ENCODE measurements around the gene NUDT3.
"Not testable (repeated sequence)": the region's sequence is repeated elsewhere in the genome, so short reads cannot be mapped to it uniquely, and the experiment has no call there.

The NUDT3 gene

DNA sequence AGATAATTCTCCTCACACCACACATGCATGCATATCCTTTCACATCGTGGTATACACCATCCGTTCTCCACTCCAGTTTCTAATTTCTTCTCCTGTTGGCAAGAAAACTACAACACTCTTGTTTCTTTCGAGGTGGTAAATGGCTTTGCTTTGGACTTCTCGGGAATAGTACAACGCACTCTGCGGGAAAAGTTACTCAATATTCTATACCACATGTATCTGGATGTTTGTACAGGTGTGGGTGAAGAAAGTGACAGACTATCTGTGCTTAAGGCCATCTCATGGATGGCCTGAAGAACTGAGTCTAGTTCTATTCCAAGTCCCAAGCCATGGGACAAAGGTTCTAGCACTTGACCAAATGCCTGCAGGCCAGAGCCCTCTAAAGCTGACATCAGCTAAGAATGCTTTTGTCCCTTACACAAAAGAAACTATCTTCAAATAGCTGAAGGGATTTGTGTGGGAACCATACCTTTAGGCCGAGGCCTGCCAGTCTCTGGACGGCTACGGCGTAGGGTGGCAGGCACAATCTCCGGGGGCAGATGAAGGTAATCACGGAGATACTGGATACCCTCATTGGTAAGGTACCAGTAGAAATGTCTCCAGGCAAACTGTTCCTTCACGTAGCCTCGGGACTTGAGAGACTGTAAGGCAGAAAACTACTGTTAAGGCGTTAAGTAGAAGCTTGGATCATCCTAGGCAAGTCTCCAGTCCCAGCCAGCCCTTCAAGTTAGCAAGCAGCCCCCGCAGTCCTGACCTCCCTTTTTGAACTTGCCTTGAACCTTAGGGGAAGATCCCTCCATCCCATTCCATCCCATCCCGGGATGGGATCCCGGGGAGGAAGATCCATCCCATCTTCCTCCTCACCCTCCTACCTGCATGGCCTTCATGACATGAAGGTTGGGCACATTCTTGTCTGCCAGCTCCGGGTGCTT is 32.0 kb upstream of the NUDT3 start:
- Histone ChIP-seq H3K79me2 (ENCODE audit: control insufficient read depth, insufficient read depth, low read length, unreplicated experiment) (peaks cover 55% of the 10 kb centered on the region), H3K4me3 (ENCODE audit: low read depth, low read length) (peak overlapping the region; percentile 93)

DNA sequence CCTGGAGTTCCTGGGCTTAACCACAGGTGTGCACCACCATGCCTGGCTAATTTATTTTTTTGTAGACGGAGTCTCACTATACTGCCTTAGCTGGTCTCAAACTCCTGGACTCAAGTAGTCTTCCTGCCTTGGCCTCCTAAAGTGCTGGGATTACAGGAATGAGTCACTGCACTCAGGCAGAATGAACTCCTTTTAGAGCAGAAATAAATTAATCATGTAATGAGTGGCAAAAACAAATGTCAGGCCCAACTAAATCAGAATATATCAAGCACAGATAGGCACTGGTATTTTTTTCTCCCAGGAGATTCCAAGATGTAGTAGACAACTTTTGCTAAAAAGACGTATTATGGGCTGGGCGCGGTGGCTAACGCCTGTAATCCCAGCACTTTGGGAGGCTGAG is 30.8 kb upstream of the NUDT3 start:
- H3K4me1 ChIP-seq (ENCODE audit: control insufficient read depth, insufficient read depth, low read length, unreplicated experiment): peaks cover 21% of the 10 kb centered on the region
- H2AFZ ChIP-seq (ENCODE audit: low read length, unreplicated experiment): no peak overlapping the region
- peaks cover 59% of the 10 kb centered on the region for H3K36me3 ChIP-seq (ENCODE audit: insufficient read depth, low read length)
- peaks cover 55% of the 10 kb centered on the region for H3K79me2 ChIP-seq (ENCODE audit: control insufficient read depth, insufficient read depth, low read length, unreplicated experiment)
- no peak overlapping the region for H3K27ac ChIP-seq (ENCODE audit: low read depth, low read length)
- H3K27me3 ChIP-seq (ENCODE audit: insufficient read depth, low read length): no peaks in the 10 kb centered on the region
- peak overlapping the region; percentile 93 for H3K4me3 ChIP-seq (ENCODE audit: low read depth, low read length)

More for the DNA sequence above, 32.0 kb upstream of the NUDT3 start:
- Histone ChIP-seq H3K27ac (ENCODE audit: low read depth, low read length) (peak overlapping the region; percentile 17; the same call in 1 of the 2 replicates), H3K4me1 (ENCODE audit: control insufficient read depth, insufficient read depth, low read length, unreplicated experiment) (peaks cover 21% of the 10 kb centered on the region), H3K36me3 (ENCODE audit: insufficient read depth, low read length) (peaks cover 53% of the 10 kb centered on the region), H2AFZ (ENCODE audit: low read length, unreplicated experiment) (no peak overlapping the region), H3K27me3 (ENCODE audit: insufficient read depth, low read length) (no peaks in the 10 kb centered on the region)

DNA sequence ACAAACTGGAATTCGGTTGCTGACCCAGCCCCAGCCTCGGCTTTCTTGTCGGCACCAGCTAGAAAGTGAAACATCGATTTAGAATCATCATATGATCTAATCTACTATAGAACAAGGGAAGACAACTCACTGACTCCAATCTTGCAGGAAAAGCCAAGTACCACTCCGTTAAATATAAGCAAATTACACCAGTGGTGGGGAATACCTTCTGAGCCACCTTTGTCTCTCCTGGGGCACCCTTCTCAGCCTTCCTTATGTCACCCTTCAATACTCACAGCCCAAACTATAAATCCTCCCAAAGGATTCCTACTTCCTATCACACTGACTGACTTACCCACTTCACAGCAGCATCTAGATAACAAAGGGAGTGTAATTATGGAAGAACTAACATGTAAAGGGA is 25.9 kb upstream of the NUDT3 start:
- peaks cover 7% of the 10 kb centered on the region for H3K4me1 ChIP-seq (ENCODE audit: control insufficient read depth, insufficient read depth, low read length, unreplicated experiment)
- no peaks in the 10 kb centered on the region for H3K27me3 ChIP-seq (ENCODE audit: insufficient read depth, low read length)
- H3K36me3 ChIP-seq (ENCODE audit: insufficient read depth, low read length): peaks cover 57% of the 10 kb centered on the region
- no peak overlapping the region for H2AFZ ChIP-seq (ENCODE audit: low read length, unreplicated experiment)
- 0 out of 2 replicates have a peak overlapping the region, but pooled peaks have one; percentile 11 for H3K27ac ChIP-seq (ENCODE audit: low read depth, low read length)
- peaks cover 30% of the 10 kb centered on the region for H3K79me2 ChIP-seq (ENCODE audit: control insufficient read depth, insufficient read depth, low read length, unreplicated experiment)
- H3K4me3 ChIP-seq (ENCODE audit: low read depth, low read length): no peak overlapping the region

DNA sequence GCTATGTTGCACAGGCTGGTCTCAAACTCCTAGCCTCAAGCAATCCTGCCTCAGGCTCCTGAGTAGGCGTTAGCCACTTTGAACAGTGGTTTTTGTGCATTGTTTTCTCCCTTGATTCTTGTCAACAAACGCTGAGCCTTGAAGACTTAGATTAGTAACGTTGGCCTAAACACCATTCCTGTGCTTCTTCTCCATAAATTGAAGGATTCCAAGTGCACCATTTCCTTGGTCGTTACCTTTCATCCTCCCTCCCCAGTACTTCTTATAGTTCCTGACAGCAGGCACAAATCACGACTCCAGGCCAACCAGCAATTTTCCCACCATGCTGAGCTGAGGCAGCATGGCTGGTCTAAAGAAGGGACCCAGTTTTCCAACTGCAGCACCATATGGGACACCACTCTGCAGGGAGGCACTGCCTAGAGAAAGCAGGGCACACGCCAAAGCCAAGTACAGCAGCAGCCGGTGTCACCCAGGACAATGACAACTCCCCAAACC is 24.5 kb upstream of the NUDT3 start:
- H3K27ac ChIP-seq (ENCODE audit: low read depth, low read length): no peak overlapping the region
- peaks cover 16% of the 10 kb centered on the region for H3K79me2 ChIP-seq (ENCODE audit: control insufficient read depth, insufficient read depth, low read length, unreplicated experiment)
- peaks cover 6% of the 10 kb centered on the region for H3K4me1 ChIP-seq (ENCODE audit: control insufficient read depth, insufficient read depth, low read length, unreplicated experiment)
- no peaks in the 10 kb centered on the region for H3K27me3 ChIP-seq (ENCODE audit: insufficient read depth, low read length)
- H3K36me3 ChIP-seq (ENCODE audit: insufficient read depth, low read length): peaks cover 50% of the 10 kb centered on the region
- H2AFZ ChIP-seq (ENCODE audit: low read length, unreplicated experiment): no peak overlapping the region
- no peak overlapping the region for H3K4me3 ChIP-seq (ENCODE audit: low read depth, low read length)

DNA sequence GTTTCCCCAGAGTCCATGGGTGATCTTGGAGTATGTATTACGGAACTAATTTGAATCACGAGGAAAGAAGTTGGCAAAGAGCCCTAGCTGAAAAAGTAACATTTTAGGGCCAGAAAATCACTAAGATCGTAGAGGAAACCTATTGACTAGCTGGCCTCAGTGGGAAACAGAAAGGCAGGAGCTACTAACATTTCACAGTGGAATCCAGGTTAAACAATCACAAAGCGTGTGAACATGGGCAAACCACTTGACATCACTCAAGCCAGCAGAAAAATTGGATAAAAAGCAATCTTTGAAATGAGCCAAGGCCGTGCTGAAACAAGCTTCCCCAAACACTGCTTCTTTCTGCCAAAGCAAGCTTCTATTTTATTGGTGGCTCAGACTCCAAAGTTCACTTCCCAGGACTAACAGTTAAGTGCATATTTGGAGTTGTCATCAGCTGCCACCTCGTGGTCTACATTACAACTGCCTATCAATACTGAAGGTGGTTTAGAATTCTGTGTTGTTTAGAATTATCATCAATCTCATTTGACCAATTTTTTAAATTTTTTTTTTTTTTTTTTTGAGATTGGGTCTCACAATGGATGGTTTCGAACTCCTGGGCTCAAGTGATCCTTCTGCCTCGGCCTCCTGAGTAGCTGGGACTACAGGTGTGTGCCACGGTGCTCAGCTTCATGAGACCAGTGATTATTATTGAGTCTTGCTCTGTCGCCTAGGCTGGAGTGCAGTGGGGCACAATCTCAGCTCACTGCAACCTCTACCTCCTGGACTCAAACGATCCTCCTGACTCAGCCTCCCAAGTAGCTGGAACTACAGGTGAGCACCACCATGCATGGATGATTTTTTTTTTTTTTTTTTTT is 22.8 kb upstream of the NUDT3 start:
- no peak overlapping the region for H2AFZ ChIP-seq (ENCODE audit: low read length, unreplicated experiment)
- 0 out of 2 replicates have a peak overlapping the region, but pooled peaks have one; percentile 1 for H3K27ac ChIP-seq (ENCODE audit: low read depth, low read length)
- peaks cover 6% of the 10 kb centered on the region for H3K4me1 ChIP-seq (ENCODE audit: control insufficient read depth, insufficient read depth, low read length, unreplicated experiment)
- no peak overlapping the region for H3K4me3 ChIP-seq (ENCODE audit: low read depth, low read length)
- peaks cover 5% of the 10 kb centered on the region for H3K79me2 ChIP-seq (ENCODE audit: control insufficient read depth, insufficient read depth, low read length, unreplicated experiment)
- peaks cover 36% of the 10 kb centered on the region for H3K36me3 ChIP-seq (ENCODE audit: insufficient read depth, low read length)
- no peaks in the 10 kb centered on the region for H3K27me3 ChIP-seq (ENCODE audit: insufficient read depth, low read length)

DNA sequence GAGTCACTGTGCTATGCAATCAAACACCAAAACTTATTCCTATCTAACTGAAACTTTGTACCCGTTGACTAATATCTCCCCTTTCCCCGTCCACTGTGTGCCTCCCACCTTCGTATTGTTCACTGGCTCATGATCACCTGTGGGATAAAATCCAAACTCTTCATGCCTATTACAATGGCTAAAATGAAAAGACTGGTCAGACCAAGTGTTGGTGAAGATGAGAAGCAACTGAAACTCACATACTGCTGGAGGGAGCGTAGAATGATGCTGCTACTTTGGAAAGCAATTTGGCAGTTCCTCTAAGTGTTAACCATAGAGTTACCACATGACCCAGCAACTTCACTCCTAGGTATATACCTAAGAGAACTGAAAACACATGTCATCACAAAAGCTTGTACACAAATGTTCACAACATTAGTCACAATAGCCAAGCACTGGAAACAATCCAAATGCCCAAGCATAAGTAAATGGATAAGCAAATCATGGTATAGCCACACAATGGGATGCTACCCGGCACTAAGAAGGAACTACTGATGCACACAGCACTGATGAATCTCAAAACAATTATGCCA is 20.3 kb upstream of the NUDT3 start:
- Histone ChIP-seq H3K36me3 (ENCODE audit: insufficient read depth, low read length) (peaks cover 18% of the 10 kb centered on the region), H3K79me2 (ENCODE audit: control insufficient read depth, insufficient read depth, low read length, unreplicated experiment) (no peaks in the 10 kb centered on the region), H3K27ac (ENCODE audit: low read depth, low read length) (no peak overlapping the region), H3K4me1 (ENCODE audit: control insufficient read depth, insufficient read depth, low read length, unreplicated experiment) (peaks cover 6% of the 10 kb centered on the region), H3K27me3 (ENCODE audit: insufficient read depth, low read length) (no peaks in the 10 kb centered on the region), H2AFZ (ENCODE audit: low read length, unreplicated experiment) (no peak overlapping the region), H3K4me3 (ENCODE audit: low read depth, low read length) (no peak overlapping the region)

DNA sequence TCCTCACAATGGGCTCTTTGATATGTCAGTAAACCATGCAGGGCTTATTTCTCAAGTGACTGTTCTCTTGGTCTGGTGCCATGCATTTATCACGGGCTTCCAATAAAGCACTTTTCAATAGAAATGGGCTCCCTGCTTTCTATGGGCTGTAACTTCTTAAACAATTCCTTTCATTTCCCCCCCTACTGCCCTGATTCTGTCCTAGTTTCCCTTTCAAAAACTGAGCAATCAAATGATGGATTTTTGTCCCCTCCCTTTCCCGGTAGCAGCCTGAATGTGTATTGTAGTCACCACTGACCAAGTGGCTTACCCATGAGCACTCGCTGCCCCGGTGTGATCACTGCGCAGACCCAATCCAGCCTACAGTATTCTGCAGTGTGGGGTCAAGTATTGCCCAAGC is 19.5 kb upstream of the NUDT3 start:
- Histone ChIP-seq H3K27ac (ENCODE audit: low read depth, low read length) (no peak overlapping the region), H3K4me1 (ENCODE audit: control insufficient read depth, insufficient read depth, low read length, unreplicated experiment) (peaks cover 6% of the 10 kb centered on the region), H3K36me3 (ENCODE audit: insufficient read depth, low read length) (peaks cover 11% of the 10 kb centered on the region; the same call in 1 of the 2 replicates), H3K27me3 (ENCODE audit: insufficient read depth, low read length) (no peaks in the 10 kb centered on the region), H3K4me3 (ENCODE audit: low read depth, low read length) (no peak overlapping the region), H3K79me2 (ENCODE audit: control insufficient read depth, insufficient read depth, low read length, unreplicated experiment) (no peaks in the 10 kb centered on the region), H2AFZ (ENCODE audit: low read length, unreplicated experiment) (no peak overlapping the region)

DNA sequence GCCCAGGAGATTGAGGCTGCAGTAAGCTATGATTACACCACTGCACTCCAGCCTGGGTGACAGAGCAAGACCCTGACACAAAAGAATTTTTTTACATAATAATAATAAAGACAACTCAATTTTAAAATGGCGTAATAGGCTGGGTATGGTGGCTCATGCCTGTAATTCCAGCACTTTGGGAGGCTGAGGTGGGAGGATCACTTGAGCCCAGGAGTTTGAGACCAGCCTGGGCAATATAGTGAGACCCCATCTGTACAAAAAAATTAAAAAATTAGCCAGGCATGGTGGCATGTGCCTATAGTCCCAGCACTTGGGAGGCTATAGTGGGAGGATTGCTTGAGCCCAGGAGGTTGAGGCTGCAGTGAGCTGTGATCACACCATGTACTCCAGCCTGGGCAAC is 15.4 kb upstream of the NUDT3 start:
- H3K36me3 ChIP-seq (ENCODE audit: insufficient read depth, low read length); H3K27me3 ChIP-seq (ENCODE audit: insufficient read depth, low read length); H3K79me2 ChIP-seq (ENCODE audit: control insufficient read depth, insufficient read depth, low read length, unreplicated experiment); H3K4me3 ChIP-seq (ENCODE audit: low read depth, low read length); H2AFZ ChIP-seq (ENCODE audit: low read length, unreplicated experiment); H3K27ac ChIP-seq (ENCODE audit: low read depth, low read length); H3K4me1 ChIP-seq (ENCODE audit: control insufficient read depth, insufficient read depth, low read length, unreplicated experiment): not testable (repeated sequence)

DNA sequence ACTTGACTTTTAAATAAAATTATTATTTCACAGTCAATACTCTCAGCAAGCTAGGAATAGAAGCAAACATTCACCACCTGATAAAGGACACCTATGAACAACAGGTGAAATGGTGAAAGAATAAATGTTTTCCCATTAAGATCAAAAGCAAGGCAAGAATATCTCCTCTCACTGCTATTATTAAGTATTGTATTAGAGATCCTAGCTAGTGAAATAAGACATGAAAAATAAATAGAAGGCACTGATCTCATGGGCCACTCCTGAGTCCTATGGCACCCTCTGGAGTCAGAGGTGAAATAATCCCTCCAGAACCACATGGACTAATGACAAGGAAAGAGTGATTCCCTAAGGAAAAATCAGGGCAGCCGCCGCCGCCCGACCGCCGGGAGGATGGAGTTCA is 4.0 kb upstream of the NUDT3 start:
- H3K27ac ChIP-seq (ENCODE audit: low read depth, low read length): no peak overlapping the region
- no peak overlapping the region for H3K4me3 ChIP-seq (ENCODE audit: low read depth, low read length)
- peaks cover 8% of the 10 kb centered on the region for H3K79me2 ChIP-seq (ENCODE audit: control insufficient read depth, insufficient read depth, low read length, unreplicated experiment)
- H3K4me1 ChIP-seq (ENCODE audit: control insufficient read depth, insufficient read depth, low read length, unreplicated experiment): peaks cover 4% of the 10 kb centered on the region
- H3K36me3 ChIP-seq (ENCODE audit: insufficient read depth, low read length): no peaks in the 10 kb centered on the region
- H3K27me3 ChIP-seq (ENCODE audit: insufficient read depth, low read length): no peaks in the 10 kb centered on the region
- no peak overlapping the region for H2AFZ ChIP-seq (ENCODE audit: low read length, unreplicated experiment)

DNA sequence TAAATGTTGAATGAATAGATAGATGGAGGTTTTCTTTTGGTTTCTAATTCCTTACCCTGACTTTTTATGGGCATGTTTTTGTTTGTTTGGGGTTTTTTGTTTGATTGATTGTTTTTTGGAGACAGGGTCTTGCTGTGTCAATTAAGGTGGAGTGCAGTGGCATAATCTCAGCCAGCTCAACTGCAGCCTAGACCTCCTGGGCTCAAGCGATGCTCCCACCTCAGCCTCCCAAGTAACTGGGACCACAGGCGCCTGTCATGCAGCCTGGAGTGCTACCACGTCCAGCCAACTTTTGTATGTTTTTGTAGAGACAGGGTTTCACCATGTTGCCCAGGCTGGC is 1.5 kb upstream of the NUDT3 start:
- Histone ChIP-seq H3K27me3 (ENCODE audit: insufficient read depth, low read length) (no peaks in the 10 kb centered on the region), H3K36me3 (ENCODE audit: insufficient read depth, low read length) (no peaks in the 10 kb centered on the region), H3K79me2 (ENCODE audit: control insufficient read depth, insufficient read depth, low read length, unreplicated experiment) (peaks cover 32% of the 10 kb centered on the region), H3K27ac (ENCODE audit: low read depth, low read length) (no peak overlapping the region), H3K4me1 (ENCODE audit: control insufficient read depth, insufficient read depth, low read length, unreplicated experiment) (peaks cover 7% of the 10 kb centered on the region), H3K4me3 (ENCODE audit: low read depth, low read length) (no peak overlapping the region), H2AFZ (ENCODE audit: low read length, unreplicated experiment) (no peak overlapping the region)
